Naive B cell (primary cell): ENCODE measurements around the gene DNAJC16. TPM values are rescaled to one million over a fixed set of nuclear protein-coding genes. Genes with fewer than 3 reads are reported as not detected.
"Not testable (repeated sequence)": the region's sequence is repeated elsewhere in the genome, so short reads cannot be mapped to it uniquely, and the experiment has no call there.

ENCODE experiments used
- ATAC-seq, 2 donors: fragments of 150-1000 bp; cut with Tn5 transposase; 2 replicates each; pipeline ENCODE4 v1.10.0; 2021; ENCODE audit warnings: low read depth in 2 of 2, mild to moderate bottlenecking in 2 of 2, moderate library complexity in 2 of 2
- DNase-seq: peaks from one replicate; pipeline ENCODE4 v3.0.0; 2022
- H3K27ac Mint-ChIP-seq, 6 donors: one replicate each; pipeline ENCODE4 v1.8.0; 2020 to 2022; ENCODE audit warnings: mild to moderate bottlenecking in 6 of 6, mixed read lengths in 6 of 6, moderate library complexity in 5 of 6, inconsistent platforms in 2 of 6
- H3K27me3 Mint-ChIP-seq, 3 donors: one replicate each; pipeline ENCODE4 v1.8.0; 2021 to 2022; ENCODE audit warnings: mixed read lengths in 3 of 3, mild to moderate bottlenecking in 1 of 3
- H3K36me3 Mint-ChIP-seq, 2 donors: one replicate each; pipeline ENCODE4 v1.8.0; 2020 to 2022; ENCODE audit warnings: mixed read lengths in 2 of 2, inconsistent platforms in 1 of 2, mild to moderate bottlenecking in 1 of 2
- H3K4me1 Mint-ChIP-seq, 3 donors: one replicate each; pipeline ENCODE4 v1.8.0; 2020 to 2022; ENCODE audit warnings: mixed read lengths in 3 of 3, inconsistent platforms in 1 of 3, mild to moderate bottlenecking in 1 of 3, moderate library complexity in 1 of 3
- H3K4me3 Mint-ChIP-seq, 8 donors: one replicate each; pipeline ENCODE4 v1.8.0; 2020 to 2022; ENCODE audit warnings: mild to moderate bottlenecking in 8 of 8, mixed read lengths in 8 of 8, moderate library complexity in 8 of 8, inconsistent platforms in 2 of 8
- H3K9me3 Mint-ChIP-seq, 7 donors: one replicate each; pipeline ENCODE4 v1.8.0; 2020 to 2022; ENCODE audit warnings: mixed read lengths in 7 of 7, mild to moderate bottlenecking in 5 of 7, inconsistent platforms in 2 of 7, moderate library complexity in 1 of 7
- polyA plus RNA-seq, 6 donors: library from polyadenylated mRNA; unstranded; fragments of 300-500 nt; fragmentation: Illumina TruSeq; gene quantifications; one replicate each; pipeline ENCODE4 v1.2.3, GENCODE V29; 2021; ENCODE audit warnings: low read depth in 6 of 6

Gene DNAJC16
- 10 to 100 TPM in 4 of 6 donors, 1 to 10 TPM in 2; 8.5 to 15.4 (median 14.4) TPM for polyA plus RNA-seq

DNA sequence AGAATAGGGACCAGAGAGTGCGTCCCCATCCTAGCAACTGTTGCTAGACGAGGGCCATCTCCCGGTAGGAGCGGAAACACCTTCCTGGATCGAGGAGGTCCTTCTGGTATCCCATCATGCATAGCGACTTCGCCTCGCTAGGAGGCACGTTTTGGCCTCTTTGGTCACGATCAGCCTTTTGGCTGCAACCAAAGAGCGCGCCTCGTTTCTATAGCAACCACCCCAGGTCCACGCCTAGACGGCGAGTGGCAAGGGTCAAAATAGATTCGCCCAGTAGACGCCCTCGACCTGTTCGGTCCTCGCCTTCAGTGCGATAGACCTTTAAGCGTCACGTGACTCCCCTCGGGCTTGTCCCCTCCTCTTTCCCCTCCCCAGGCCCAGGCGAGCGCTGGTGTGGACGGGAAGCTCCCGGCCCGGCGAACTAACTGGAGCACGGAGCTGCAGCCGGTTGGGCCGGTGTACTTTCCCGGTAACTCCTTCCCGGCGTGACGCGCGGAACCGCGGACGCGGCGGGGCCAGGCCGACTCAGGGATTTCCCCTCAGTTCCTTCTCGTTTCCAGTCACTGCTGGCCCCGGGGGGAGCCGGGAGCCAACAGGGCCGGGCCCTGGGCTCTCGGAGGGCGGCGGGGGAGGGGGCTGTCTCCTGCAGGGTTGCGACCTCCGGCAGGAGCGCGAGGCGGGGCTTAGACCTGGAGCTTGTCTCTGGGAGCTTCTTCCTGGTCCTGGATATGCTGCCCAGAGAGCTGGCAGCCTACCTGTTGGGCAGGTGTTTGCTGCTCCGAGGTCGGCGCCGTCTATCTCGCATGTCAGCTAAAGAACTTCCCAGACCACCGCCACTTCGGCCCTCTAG is at the start of gene DNAJC16:
DNAJC16 (plus strand) TSS at position 359 of the 850 bp plus-strand sequence. CDS start 2,258 bp downstream, outside the sequence.
- peak within 1 kb of the TSS; percentile 82 to 98 (median 94) for H3K4me3 Mint-ChIP-seq
- H3K4me1 Mint-ChIP-seq = peaks cover 33 to 56% (median 47%) of the 10 kb centered on the region in 3 donors
- H3K9me3 Mint-ChIP-seq = no peaks in the 10 kb centered on the region
- peak within 1 kb of the TSS; percentile 99 to 100 (median 100) for H3K27ac Mint-ChIP-seq
- H3K36me3 Mint-ChIP-seq = no peaks in the 10 kb centered on the region
- H3K27me3 Mint-ChIP-seq = no peaks in the 10 kb centered on the region
- peak; percentile 99 for DNase-seq
- ATAC-seq = peak; percentile 46 to 50

GRCh38 chr1:15476927-15477326 is 49.7 kb upstream of the DNAJC16 start:
- no peaks in the 10 kb centered on the region for H3K9me3 Mint-ChIP-seq
- H3K4me1 Mint-ChIP-seq = no peaks in the 10 kb centered on the region

GRCh38 chr1:15477646-15478212 is 48.9 kb upstream of the DNAJC16 start:
- Mint-ChIP-seq H3K27me3 (no peaks in the 10 kb centered on the region), H3K27ac (peak overlapping the region in 1 of 6 donors; percentile 58)

More at GRCh38 chr1:15476927-15477326, 49.7 kb upstream of the DNAJC16 start:
- H3K4me3 Mint-ChIP-seq = no peak overlapping the region
- ATAC-seq = no peak
- H3K27ac Mint-ChIP-seq = no peak overlapping the region
- DNase-seq = no peak
- H3K27me3 Mint-ChIP-seq = no peaks in the 10 kb centered on the region
- H3K36me3 Mint-ChIP-seq = no peaks in the 10 kb centered on the region

DNA sequence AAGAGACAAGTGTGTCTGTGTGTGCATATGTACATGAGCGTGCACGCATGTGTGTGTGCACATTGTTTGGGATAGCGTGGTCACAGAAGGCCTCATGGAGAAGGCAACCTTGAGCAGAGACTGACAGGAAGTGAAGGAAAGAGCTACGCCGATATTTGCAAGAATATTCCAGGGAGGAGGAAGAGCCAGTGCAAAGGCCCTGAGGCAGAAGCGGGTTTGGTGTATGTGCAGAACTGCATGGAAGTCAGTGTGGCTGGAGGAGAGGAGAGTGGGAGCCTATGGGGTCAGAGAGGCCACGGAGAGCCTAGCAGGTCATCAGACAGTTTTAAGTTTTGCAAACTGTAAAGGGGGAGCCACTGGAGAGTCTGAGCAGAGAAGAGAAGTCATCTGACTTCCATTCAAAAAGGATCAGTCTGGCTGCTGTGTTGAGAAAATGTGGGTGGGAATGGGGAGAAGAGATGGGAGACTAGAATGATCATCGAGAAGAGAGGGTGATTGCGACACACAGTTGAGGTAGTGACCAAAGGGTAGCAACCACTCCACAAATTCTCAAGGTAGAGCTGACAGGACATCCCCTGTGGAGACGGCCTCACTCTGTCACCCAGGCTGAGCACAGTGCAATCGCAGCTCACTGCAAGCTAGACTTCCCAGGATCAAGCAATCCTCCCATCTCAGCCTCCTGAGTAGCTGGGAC is 46.8 kb upstream of the DNAJC16 start:
- H3K27me3 Mint-ChIP-seq = no peaks in the 10 kb centered on the region
- no peaks in the 10 kb centered on the region for H3K9me3 Mint-ChIP-seq
- H3K4me3 Mint-ChIP-seq = no peak overlapping the region
- ATAC-seq (no peak), DNase-seq (no peak)
- H3K36me3 Mint-ChIP-seq = no peaks in the 10 kb centered on the region
- H3K4me1 Mint-ChIP-seq = no peaks in the 10 kb centered on the region
- no peak overlapping the region for H3K27ac Mint-ChIP-seq

More at GRCh38 chr1:15477646-15478212, 48.9 kb upstream of the DNAJC16 start:
- Mint-ChIP-seq H3K4me3 (peak overlapping the region in 1 of 8 donors; percentile 23), H3K36me3 (no peaks in the 10 kb centered on the region), H3K4me1 (no peaks in the 10 kb centered on the region), H3K9me3 (no peaks in the 10 kb centered on the region)
- ATAC-seq = no peak
- DNase-seq = no peak

DNA sequence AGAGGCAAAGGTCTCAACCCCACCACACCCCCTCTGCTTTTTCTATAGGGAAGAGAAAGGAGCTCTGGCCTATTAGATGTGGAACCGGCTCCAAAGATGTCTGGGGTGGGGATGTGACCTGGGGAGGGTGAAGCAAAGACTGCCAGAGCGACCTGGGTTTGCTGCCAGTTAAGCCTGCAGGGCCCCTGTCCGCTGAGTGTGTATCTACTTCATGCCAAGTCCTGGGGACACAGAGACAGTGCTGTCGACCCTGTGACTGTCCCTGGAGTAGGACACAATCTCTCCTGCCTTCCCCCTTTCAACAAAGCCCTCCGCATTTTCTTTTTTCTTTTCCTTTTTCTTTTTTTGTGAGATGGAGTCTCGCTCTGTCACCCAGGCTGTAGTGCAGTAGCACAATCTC is 44.2 kb upstream of the DNAJC16 start:
- H3K4me3 Mint-ChIP-seq, H3K27me3 Mint-ChIP-seq, H3K4me1 Mint-ChIP-seq, ATAC-seq, DNase-seq, H3K9me3 Mint-ChIP-seq, H3K27ac Mint-ChIP-seq: not testable (repeated sequence)
- H3K36me3 Mint-ChIP-seq = peaks cover 12 to 14% of the 10 kb centered on the region in 2 donors

GRCh38 chr1:15482983-15483543 is 43.6 kb upstream of the DNAJC16 start:
- ATAC-seq, H3K4me1 Mint-ChIP-seq, H3K9me3 Mint-ChIP-seq, H3K4me3 Mint-ChIP-seq, DNase-seq, H3K27me3 Mint-ChIP-seq, H3K27ac Mint-ChIP-seq: not testable (repeated sequence)
- H3K36me3 Mint-ChIP-seq = peaks cover 12 to 14% of the 10 kb centered on the region in 2 donors

DNA sequence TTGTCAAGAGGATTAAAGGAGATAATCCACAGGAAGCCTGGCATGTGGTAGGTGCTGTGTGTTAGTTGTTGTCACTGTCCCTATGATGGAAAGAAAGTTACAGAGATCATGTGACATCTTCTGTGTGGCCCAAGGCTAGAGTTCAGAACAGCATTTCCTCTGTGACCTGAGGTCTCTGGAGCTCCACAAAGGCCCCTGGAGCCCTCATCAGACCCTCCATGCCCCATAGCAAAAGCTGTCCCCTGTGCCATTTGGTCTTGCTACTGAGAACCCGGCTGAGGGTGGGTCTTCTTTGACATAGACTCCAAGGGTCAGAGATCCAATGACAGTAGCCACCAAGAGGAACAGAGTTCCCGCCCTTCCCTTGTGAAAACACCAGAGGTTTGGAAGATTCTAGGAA is 42.7 kb upstream of the DNAJC16 start:
- DNase-seq (no peak), ATAC-seq (no peak)
- H3K4me3 Mint-ChIP-seq = no peak overlapping the region
- no peak overlapping the region for H3K27ac Mint-ChIP-seq
- H3K27me3 Mint-ChIP-seq = no peaks in the 10 kb centered on the region
- H3K4me1 Mint-ChIP-seq = no peaks in the 10 kb centered on the region
- no peaks in the 10 kb centered on the region for H3K9me3 Mint-ChIP-seq
- peaks cover 17 to 18% of the 10 kb centered on the region in 2 donors for H3K36me3 Mint-ChIP-seq

DNA sequence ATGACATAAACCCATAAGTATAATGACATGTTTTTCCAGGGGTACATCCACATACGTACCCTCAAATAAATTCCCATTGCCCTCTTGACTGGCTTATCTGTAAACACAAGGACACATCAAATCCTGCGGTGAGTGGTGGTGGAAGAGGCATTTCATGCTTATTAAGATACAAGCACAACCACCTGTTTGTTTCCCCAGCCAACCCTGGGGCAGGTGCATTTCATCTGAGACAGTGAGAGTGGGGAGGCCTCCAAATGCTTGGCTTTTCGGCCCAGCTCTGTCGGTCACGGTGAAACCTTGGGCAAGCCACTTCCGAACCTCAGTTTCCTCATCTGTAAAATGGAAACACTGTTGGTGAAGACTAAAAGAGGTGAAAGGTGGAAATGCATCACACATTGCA is 42.2 kb upstream of the DNAJC16 start:
- ATAC-seq, H3K4me3 Mint-ChIP-seq, H3K4me1 Mint-ChIP-seq, H3K27ac Mint-ChIP-seq, H3K27me3 Mint-ChIP-seq, H3K9me3 Mint-ChIP-seq, DNase-seq: not testable (repeated sequence)
- H3K36me3 Mint-ChIP-seq = peaks cover 17 to 18% of the 10 kb centered on the region in 2 donors

GRCh38 chr1:15485636-15486035 is 41.0 kb upstream of the DNAJC16 start:
- Mint-ChIP-seq H3K4me1 (no peaks in the 10 kb centered on the region), H3K9me3 (no peaks in the 10 kb centered on the region), H3K36me3 (peaks cover 17 to 18% of the 10 kb centered on the region in 2 donors), H3K4me3 (no peak overlapping the region), H3K27ac (no peak overlapping the region), H3K27me3 (no peaks in the 10 kb centered on the region)
- DNase-seq = no peak
- ATAC-seq = no peak

DNA sequence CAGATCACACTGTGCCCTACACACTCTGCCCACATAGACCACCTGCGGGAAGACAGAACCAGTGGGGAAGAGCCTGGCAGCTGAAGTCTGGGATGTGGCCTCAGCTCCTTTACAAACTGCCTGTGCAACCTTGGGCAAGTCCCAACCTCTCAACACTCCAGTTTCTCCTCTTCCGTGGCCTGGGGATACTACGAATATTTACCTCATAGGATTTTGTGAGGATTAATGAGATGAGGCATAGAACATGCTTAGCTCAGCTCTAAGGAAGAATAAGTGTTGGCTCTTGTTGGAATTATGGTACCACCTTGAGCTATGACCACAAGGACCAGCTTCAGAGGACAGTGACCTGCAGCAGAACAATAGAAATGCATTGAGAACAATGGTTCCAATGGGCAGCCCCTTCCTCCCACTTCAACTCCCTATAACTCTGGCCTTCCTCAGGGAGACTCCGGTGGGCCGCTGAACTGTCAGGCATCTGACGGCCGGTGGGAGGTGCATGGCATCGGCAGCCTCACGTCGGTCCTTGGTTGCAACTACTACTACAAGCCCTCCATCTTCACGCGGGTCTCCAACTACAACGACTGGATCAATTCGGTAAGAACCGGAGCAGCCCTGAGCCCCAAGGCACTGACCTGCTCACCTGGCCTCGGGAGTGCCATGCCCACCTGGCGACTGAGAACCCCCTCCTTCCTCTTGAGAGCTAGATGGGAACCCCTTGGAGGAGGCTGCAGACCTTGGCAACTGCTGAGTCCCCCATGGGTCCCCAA is 39.6 kb upstream of the DNAJC16 start:
- H3K4me3 Mint-ChIP-seq, H3K9me3 Mint-ChIP-seq, H3K27me3 Mint-ChIP-seq, DNase-seq, ATAC-seq, H3K4me1 Mint-ChIP-seq: not testable (repeated sequence)
- peak overlapping the region in 1 of 6 donors; percentile 32 for H3K27ac Mint-ChIP-seq
- H3K36me3 Mint-ChIP-seq = peaks cover 21% of the 10 kb centered on the region in 2 donors

DNA sequence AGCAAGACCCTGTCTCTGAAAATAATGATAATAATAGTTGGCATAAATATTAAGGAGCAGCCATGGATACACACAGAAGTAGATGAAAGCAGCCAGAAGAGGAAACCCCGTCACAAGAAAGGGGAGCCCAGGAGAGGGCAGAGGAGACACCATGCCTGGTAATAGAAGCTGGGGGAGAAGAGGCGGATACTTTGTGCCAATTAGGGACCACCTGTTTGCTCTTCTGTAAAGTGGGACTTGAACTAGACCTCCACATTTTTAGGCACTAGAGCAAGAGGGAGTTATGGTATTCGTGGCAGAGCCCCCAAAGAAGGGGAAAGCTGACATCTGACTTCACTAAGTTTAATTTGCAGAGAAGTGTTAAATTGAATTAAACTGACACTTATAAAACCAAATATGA is 38.3 kb upstream of the DNAJC16 start:
- DNase-seq (no peak), ATAC-seq (no peak)
- peak overlapping the region in 1 of 6 donors; percentile 17 for H3K27ac Mint-ChIP-seq
- H3K36me3 Mint-ChIP-seq = peaks cover 22 to 23% of the 10 kb centered on the region in 2 donors
- H3K4me1 Mint-ChIP-seq = no peaks in the 10 kb centered on the region
- H3K9me3 Mint-ChIP-seq = no peaks in the 10 kb centered on the region
- H3K27me3 Mint-ChIP-seq = no peaks in the 10 kb centered on the region
- H3K4me3 Mint-ChIP-seq = peak overlapping the region in 1 of 8 donors; percentile 73

GRCh38 chr1:15489052-15489736 is 37.5 kb upstream of the DNAJC16 start:
- DNase-seq (no peak), ATAC-seq (no peak)
- Mint-ChIP-seq H3K4me3 (no peak overlapping the region), H3K27ac (peak overlapping the region in 1 of 6 donors; percentile 60), H3K36me3 (peaks cover 22 to 23% of the 10 kb centered on the region in 2 donors), H3K4me1 (no peaks in the 10 kb centered on the region), H3K27me3 (no peaks in the 10 kb centered on the region), H3K9me3 (no peaks in the 10 kb centered on the region)
